ENCODE data around the gene HDAC4. TPM values are rescaled to one million over a fixed set of nuclear protein-coding genes. Genes with fewer than 3 reads are reported as not detected.

HDAC4 gene
- polyA plus RNA-seq, 1 experiment, result 8.9 TPM

DNA sequence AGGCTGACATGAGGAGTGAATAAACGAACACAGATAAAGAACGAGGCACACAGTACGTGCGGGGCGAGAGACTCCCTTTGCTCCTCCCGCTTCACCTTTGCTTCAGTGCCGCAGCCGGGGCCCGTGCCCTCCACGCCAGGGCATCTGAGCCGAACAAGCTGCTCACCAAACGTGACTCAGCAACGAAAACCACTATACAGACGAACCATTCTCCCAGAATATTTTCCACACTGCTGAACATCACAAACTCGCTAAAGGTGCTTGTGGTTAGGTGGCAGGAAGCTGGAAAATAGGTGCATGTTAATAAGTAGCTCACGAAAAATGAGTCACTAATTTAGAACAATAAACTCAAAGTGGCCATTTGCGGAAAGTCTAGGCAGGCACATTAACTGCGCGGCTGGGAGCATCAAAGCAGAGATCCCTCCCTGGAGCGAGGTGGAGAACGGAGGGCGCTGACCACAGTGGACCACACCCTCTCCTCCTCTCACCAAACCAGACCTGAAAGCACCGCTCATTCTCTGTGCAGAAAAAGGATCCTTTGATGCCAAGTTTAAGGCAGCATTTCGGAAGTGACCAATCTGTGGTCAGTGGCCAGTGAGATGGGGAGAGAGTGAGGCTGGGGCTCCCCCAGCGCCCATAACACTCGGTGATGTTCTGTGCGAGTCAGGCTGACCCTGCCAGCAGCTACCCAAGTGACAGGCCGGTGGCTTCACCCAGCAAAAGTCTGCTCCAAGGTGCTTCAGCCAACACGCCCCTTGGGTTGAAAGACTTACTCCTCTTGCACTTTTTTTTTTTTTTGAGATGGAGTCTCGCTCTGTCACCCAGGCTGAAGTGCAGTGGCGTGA is 153.2 kb downstream of the HDAC4 start:
- no peak overlapping the region for H3K4me3 ChIP-seq (ENCODE audit: low read depth, low read length)
- ChIA-PET CTCF (no interaction called here), POLR2A (no interaction called here)
- no peak for DNase-seq (ENCODE audit: low read depth, low spot score)
- H3K9me3 ChIP-seq (ENCODE audit: control insufficient read depth, insufficient read depth, low read length), result peaks cover 4% of the 10 kb centered on the region; the same call in 1 of the 2 replicates
- H3K27me3 ChIP-seq (ENCODE audit: control insufficient read depth, insufficient read depth, low read length), result no peaks in the 10 kb centered on the region
- no peak overlapping the region for H3K27ac ChIP-seq (ENCODE audit: low read depth, low read length)
- TF ChIP-seq, protein P1, sequence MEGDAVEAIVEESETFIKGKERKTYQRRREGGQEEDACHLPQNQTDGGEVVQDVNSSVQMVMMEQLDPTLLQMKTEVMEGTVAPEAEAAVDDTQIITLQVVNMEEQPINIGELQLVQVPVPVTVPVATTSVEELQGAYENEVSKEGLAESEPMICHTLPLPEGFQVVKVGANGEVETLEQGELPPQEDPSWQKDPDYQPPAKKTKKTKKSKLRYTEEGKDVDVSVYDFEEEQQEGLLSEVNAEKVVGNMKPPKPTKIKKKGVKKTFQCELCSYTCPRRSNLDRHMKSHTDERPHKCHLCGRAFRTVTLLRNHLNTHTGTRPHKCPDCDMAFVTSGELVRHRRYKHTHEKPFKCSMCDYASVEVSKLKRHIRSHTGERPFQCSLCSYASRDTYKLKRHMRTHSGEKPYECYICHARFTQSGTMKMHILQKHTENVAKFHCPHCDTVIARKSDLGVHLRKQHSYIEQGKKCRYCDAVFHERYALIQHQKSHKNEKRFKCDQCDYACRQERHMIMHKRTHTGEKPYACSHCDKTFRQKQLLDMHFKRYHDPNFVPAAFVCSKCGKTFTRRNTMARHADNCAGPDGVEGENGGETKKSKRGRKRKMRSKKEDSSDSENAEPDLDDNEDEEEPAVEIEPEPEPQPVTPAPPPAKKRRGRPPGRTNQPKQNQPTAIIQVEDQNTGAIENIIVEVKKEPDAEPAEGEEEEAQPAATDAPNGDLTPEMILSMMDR (IDR thresholded peaks at IDR 0.05; ENCODE audit: low read depth, low read length), result no peak

DNA sequence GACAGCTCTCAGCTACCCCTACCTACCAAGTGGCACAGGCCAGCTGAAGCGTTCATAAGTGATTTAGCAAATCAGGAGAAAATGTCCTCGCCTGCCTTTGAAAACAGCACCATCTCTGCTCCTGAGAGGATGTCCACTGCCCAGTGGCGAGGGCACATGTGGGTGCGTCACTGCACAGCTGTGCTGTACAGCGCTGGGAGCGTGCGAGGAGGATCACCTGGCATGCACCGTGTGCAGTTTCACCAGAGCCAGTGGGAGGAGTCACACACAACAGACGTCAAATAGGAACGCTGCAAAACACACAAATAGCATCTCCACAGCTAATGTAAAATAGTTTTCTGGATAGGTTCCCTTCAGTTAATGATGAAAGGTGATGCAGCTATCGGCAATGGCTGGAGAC is 154.1 kb downstream of the HDAC4 start:
- Histone ChIP-seq H3K27ac (ENCODE audit: low read depth, low read length) (no peak overlapping the region), H3K4me3 (ENCODE audit: low read depth, low read length) (no peak overlapping the region), H3K9me3 (ENCODE audit: control insufficient read depth, insufficient read depth, low read length) (peaks cover 4% of the 10 kb centered on the region; the same call in 1 of the 2 replicates), H3K27me3 (ENCODE audit: control insufficient read depth, insufficient read depth, low read length) (no peaks in the 10 kb centered on the region)
- POLR2A ChIA-PET, result no interaction called here
- no peak for DNase-seq (ENCODE audit: low read depth, low spot score)
- TF ChIP-seq, protein P1 (IDR thresholded peaks at IDR 0.05; ENCODE audit: low read depth, low read length), result no peak
- CTCF ChIA-PET, result no interaction called here

DNA sequence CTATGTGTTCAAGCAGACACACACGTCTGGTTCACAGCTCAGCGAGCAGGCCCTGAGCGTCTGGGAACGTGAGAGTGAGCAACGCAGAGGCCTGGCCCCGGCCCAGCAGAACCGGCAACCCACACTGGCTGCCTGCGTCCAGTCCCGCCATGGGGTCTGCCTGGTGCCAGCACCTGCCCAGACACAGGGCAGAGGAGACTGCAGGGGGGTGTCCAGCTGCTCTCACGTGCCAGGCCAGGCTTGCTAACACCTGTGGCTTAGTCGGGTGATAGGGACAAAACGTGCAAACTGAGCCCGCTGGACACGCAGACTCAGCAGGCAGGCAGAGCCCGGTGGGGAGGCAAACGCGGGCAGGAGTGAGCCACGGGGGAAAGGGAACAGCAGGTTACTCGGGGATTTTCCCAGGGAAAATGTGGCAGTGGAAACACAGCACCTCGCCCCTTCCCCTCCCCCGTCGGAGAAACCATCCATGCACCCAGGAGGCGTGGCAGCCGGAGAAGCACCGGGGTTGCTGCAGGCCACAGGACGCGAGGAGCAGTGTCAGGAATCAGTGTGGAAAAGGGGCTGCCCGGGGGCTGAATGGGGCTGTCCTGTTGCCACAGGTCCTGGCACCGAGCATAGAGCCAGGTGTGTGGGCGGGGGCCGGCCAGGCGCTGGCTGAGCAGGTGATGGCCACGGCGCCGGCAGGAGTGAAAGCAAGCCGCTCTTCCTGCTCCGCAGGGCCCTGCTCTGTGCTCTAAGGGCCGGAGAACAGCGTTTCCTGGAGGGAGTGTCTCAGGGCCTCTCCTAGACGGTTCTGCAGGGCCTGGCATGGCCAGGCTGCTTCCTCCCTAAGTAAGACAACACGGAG is 154.7 kb downstream of the HDAC4 start:
- Histone ChIP-seq H3K27ac (ENCODE audit: low read depth, low read length) (no peak overlapping the region), H3K4me3 (ENCODE audit: low read depth, low read length) (no peak overlapping the region), H3K27me3 (ENCODE audit: control insufficient read depth, insufficient read depth, low read length) (no peaks in the 10 kb centered on the region), H3K9me3 (ENCODE audit: control insufficient read depth, insufficient read depth, low read length) (peaks cover 4% of the 10 kb centered on the region; the same call in 1 of the 2 replicates)
- ChIA-PET CTCF (no interaction called here), POLR2A (no interaction called here)
- TF ChIP-seq, protein P1 (IDR thresholded peaks at IDR 0.05; ENCODE audit: low read depth, low read length), result no peak
- no peak for DNase-seq (ENCODE audit: low read depth, low spot score)

DNA sequence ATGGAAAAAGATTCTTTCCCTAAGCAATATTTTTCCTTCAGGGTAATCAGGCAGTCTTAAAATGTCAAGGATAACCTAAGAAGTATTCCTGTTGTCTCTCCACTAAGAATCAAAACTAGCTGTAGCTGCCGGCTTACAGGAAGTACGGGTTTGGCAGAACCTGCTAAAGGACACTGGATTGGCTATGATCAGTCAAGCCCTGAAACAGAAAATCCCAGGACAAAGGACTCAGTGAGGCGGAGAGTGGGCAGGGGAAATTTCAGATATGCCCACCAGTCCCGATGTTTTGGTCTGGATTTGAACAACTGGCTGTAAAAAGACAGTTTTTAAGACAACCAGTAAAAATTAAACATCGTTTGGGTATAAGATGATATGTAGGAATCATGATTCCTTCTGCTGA is 155.7 kb downstream of the HDAC4 start:
- Histone ChIP-seq H3K4me3 (ENCODE audit: low read depth, low read length) (no peak overlapping the region), H3K27me3 (ENCODE audit: control insufficient read depth, insufficient read depth, low read length) (no peaks in the 10 kb centered on the region), H3K27ac (ENCODE audit: low read depth, low read length) (no peak overlapping the region), H3K9me3 (ENCODE audit: control insufficient read depth, insufficient read depth, low read length) (no peaks in the 10 kb centered on the region; the same call in 1 of the 2 replicates)
- POLR2A ChIA-PET, result no interaction called here
- no peak for DNase-seq (ENCODE audit: low read depth, low spot score)
- CTCF ChIA-PET, result no interaction called here
- TF ChIP-seq, protein P1 (IDR thresholded peaks at IDR 0.05; ENCODE audit: low read depth, low read length), result no peak

DNA sequence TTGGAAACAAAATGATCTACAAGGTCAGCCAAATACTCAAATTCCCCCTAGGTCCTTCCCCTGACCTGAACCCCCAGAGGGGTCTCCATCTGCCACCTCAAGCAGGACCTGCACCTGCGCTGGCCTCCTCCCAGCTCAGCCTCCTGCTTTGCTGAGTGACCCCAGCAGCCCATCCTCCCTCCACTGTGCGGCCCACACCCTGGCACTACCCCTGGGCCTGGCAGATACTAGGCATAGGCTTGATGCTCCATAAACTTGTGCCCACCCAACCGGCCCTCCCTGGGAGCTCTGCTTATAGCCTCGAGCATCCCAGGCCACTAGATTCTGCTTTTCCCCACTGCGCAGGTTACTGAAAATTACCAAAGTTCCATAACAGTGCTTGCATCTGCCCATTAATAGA is 156.2 kb downstream of the HDAC4 start:
- DNase-seq (ENCODE audit: low read depth, low spot score), result no peak
- TF ChIP-seq, protein P1 (IDR thresholded peaks at IDR 0.05; ENCODE audit: low read depth, low read length), result no peak
- H3K27ac ChIP-seq (ENCODE audit: low read depth, low read length), result no peak overlapping the region
- CTCF ChIA-PET, result no interaction called here
- H3K27me3 ChIP-seq (ENCODE audit: control insufficient read depth, insufficient read depth, low read length), result no peaks in the 10 kb centered on the region
- no peak overlapping the region for H3K4me3 ChIP-seq (ENCODE audit: low read depth, low read length)
- POLR2A ChIA-PET, result no interaction called here
- no peaks in the 10 kb centered on the region; the same call in 1 of the 2 replicates for H3K9me3 ChIP-seq (ENCODE audit: control insufficient read depth, insufficient read depth, low read length)

Data from AG04450 (cell line).